K562 (cell line): ENCODE results near the gene TMA7B. TPM values are rescaled to one million over a fixed set of nuclear protein-coding genes. Genes with fewer than 3 reads are reported as not detected.

Experiments
- ATF7 ChIP-seq: fragments of 450-650 bp; IDR thresholded peaks from 2 replicates; pipeline ENCODE4 v1.7.1; 2014; ENCODE audit warnings: mild to moderate bottlenecking, moderate library complexity
- MAFF ChIP-seq: IDR thresholded peaks from 2 replicates; pipeline ENCODE4 v1.6.1; 2012; ENCODE audit warnings: low read length, improper control_type of control experiment
- SMAD4 ChIP-seq: fragments of 250-450 bp; sonication (Bioruptor Pico); conservative IDR thresholded peaks from 2 replicates; pipeline ENCODE4 v1.8.0; 2021; ENCODE audit warnings: inconsistent platforms, mild to moderate bottlenecking, moderate library complexity
- YY1 ChIP-seq, 3 experiments: IDR thresholded peaks; 2 replicates each; pipeline ENCODE4 v1.6.1; 2011; ENCODE audit warnings: low read length in 2 of 3, mild to moderate bottlenecking in 2 of 3, moderate library complexity in 2 of 3, borderline replicate concordance in 1 of 3, control low read depth in 1 of 3, low read depth in 1 of 3; ENCODE audit not compliant: insufficient read depth in 3 of 3, insufficient replicate concordance in 2 of 3, control insufficient read depth in 1 of 3, insufficient read length in 1 of 3; ENCODE audit errors: extremely low read depth in 1 of 3
- ZNF24 ChIP-seq: fragments of 450-650 bp; IDR thresholded peaks from 2 replicates; pipeline ENCODE4 v1.6.1; 2016
- ZNF766 ChIP-seq: fragments of 200-800 bp; sonication (Bioruptor generic); conservative IDR thresholded peaks from 2 replicates; pipeline ENCODE4 v1.6.1; 2016; ENCODE audit warnings: missing genetic modification characterization, missing compliant biosample characterization
- polyA plus RNA-seq, 8 experiments: library from polyadenylated mRNA; depleted of rRNA in 4 of 8; stranded (reverse) in 5 of 8; unstranded in 3 of 8; fragments of >200 nt; fragmentation: Nextera tagmentation in 2 of 8; fragmentation: Illumina TruSeq in 1 of 8; extraction: Ambion mirVana in 2 of 8; extraction: Trizol in 1 of 8; gene quantifications; 2 replicates each; pipeline versions ENCODE4 v1.2.1 to v1.2.3, GENCODE V29; 2011 to 2014; ENCODE audit warnings: inconsistent platforms in 1 of 8, missing spikeins in 1 of 8
- total RNA-seq, 7 experiments: library from RNA; depleted of rRNA in 6 of 7; stranded (reverse); fragments of >200 nt in 6 of 7; fragmentation: Illumina TruSeq in 2 of 7; extraction: Trizol in 2 of 7; gene quantifications; 2 replicates each; pipeline versions ENCODE4 v1.2.1 to v1.2.3, GENCODE V29; 2011 to 2021; ENCODE audit warnings: low replicate concordance in 1 of 7
- TF ChIP-seq, protein P1 (sequence below): fragments of 450-650 bp; IDR thresholded peaks from 2 replicates; pipeline ENCODE4 v1.6.1; 2016; ENCODE audit warnings: mild to moderate bottlenecking, moderate library complexity
- TF ChIP-seq, protein P2 (sequence below): fragments of 250-450 bp; sonication (Bioruptor Pico); IDR thresholded peaks from 2 replicates; pipeline ENCODE4 v1.9.0; 2021; ENCODE audit warnings: mild to moderate bottlenecking, inconsistent platforms
- TF ChIP-seq, protein P3 (sequence below): fragments of 250-450 bp; sonication (Bioruptor Pico); IDR thresholded peaks from 2 replicates; pipeline ENCODE4 v1.5.0; 2022; ENCODE audit warnings: mild to moderate bottlenecking

Gene TMA7B
- total and polyA plus RNA-seq, 9 of the 15 experiments (the other 6 are each of a cell fraction or from before 2014, with no cell fraction given) = 5.6 to 14.2 (median 11.8) TPM

DNA sequence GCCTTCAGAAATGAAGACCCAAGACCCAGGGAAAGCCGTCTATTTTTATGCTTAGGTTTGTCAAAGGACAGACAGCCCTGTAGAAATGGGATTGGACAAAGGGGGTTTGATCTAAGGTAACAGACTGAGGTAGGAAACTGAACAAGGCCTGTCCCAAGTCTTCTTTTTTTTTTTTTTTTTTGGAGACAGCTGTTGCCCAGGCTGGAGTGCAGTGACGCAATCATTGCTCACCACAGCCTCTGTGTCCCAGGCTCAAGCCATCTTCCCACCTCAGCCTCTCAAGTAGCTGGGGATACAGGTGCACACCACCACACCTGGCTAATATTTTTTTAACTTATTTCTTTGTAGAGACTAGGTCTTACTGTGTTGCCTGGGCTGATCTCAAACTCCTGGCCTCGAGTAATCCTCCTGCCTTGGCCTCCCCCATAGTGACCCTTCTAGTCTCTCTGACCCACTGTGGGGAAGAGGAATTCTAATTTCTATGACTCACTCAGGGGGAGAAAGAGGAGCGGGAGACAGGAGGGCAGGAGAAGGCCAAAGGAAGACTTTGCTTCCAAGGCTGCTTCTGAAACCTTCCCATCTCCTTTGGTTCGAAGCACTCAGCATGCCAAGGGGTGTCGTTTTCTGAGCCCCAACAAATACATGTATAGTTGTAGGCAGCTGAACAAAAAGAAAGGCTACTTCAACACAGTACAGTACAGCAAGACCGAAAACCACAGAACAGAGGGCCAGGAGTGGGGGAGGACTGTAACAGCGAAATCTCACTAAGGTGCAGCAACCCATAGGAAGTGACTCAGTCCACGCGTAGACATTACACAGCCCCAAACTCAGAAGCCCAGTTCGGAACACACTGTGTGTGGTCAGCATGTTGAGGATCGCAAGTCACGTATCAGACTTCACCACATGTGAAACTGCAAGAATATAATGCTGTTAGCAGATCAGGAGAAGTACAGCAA lies 872 bp downstream of the TMA7B start (continued):
- TF ChIP-seq, protein P1, sequence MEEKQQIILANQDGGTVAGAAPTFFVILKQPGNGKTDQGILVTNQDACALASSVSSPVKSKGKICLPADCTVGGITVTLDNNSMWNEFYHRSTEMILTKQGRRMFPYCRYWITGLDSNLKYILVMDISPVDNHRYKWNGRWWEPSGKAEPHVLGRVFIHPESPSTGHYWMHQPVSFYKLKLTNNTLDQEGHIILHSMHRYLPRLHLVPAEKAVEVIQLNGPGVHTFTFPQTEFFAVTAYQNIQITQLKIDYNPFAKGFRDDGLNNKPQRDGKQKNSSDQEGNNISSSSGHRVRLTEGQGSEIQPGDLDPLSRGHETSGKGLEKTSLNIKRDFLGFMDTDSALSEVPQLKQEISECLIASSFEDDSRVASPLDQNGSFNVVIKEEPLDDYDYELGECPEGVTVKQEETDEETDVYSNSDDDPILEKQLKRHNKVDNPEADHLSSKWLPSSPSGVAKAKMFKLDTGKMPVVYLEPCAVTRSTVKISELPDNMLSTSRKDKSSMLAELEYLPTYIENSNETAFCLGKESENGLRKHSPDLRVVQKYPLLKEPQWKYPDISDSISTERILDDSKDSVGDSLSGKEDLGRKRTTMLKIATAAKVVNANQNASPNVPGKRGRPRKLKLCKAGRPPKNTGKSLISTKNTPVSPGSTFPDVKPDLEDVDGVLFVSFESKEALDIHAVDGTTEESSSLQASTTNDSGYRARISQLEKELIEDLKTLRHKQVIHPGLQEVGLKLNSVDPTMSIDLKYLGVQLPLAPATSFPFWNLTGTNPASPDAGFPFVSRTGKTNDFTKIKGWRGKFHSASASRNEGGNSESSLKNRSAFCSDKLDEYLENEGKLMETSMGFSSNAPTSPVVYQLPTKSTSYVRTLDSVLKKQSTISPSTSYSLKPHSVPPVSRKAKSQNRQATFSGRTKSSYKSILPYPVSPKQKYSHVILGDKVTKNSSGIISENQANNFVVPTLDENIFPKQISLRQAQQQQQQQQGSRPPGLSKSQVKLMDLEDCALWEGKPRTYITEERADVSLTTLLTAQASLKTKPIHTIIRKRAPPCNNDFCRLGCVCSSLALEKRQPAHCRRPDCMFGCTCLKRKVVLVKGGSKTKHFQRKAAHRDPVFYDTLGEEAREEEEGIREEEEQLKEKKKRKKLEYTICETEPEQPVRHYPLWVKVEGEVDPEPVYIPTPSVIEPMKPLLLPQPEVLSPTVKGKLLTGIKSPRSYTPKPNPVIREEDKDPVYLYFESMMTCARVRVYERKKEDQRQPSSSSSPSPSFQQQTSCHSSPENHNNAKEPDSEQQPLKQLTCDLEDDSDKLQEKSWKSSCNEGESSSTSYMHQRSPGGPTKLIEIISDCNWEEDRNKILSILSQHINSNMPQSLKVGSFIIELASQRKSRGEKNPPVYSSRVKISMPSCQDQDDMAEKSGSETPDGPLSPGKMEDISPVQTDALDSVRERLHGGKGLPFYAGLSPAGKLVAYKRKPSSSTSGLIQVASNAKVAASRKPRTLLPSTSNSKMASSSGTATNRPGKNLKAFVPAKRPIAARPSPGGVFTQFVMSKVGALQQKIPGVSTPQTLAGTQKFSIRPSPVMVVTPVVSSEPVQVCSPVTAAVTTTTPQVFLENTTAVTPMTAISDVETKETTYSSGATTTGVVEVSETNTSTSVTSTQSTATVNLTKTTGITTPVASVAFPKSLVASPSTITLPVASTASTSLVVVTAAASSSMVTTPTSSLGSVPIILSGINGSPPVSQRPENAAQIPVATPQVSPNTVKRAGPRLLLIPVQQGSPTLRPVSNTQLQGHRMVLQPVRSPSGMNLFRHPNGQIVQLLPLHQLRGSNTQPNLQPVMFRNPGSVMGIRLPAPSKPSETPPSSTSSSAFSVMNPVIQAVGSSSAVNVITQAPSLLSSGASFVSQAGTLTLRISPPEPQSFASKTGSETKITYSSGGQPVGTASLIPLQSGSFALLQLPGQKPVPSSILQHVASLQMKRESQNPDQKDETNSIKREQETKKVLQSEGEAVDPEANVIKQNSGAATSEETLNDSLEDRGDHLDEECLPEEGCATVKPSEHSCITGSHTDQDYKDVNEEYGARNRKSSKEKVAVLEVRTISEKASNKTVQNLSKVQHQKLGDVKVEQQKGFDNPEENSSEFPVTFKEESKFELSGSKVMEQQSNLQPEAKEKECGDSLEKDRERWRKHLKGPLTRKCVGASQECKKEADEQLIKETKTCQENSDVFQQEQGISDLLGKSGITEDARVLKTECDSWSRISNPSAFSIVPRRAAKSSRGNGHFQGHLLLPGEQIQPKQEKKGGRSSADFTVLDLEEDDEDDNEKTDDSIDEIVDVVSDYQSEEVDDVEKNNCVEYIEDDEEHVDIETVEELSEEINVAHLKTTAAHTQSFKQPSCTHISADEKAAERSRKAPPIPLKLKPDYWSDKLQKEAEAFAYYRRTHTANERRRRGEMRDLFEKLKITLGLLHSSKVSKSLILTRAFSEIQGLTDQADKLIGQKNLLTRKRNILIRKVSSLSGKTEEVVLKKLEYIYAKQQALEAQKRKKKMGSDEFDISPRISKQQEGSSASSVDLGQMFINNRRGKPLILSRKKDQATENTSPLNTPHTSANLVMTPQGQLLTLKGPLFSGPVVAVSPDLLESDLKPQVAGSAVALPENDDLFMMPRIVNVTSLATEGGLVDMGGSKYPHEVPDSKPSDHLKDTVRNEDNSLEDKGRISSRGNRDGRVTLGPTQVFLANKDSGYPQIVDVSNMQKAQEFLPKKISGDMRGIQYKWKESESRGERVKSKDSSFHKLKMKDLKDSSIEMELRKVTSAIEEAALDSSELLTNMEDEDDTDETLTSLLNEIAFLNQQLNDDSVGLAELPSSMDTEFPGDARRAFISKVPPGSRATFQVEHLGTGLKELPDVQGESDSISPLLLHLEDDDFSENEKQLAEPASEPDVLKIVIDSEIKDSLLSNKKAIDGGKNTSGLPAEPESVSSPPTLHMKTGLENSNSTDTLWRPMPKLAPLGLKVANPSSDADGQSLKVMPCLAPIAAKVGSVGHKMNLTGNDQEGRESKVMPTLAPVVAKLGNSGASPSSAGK = peak; percentile 66
- TF ChIP-seq ATF7 (peak; percentile 28; the same call in 1 of the 2 replicates), SMAD4 (peak; percentile 84), YY1 (IDR thresholded peaks at IDR 0.05; ENCODE audit: borderline replicate concordance in 1 of 3, control insufficient read depth in 1 of 3, extremely low read depth in 1 of 3, insufficient read depth in 3 of 3, insufficient read length in 1 of 3, insufficient replicate concordance in 2 of 3, low read depth in 1 of 3, low read length in 2 of 3) (peak in 1 of 3 experiments; percentile 36), MAFF (peak; percentile 56; the same call in 1 of the 2 replicates), ZNF766 (CRISPR knock-in tag) (0 out of 2 replicates have a peak, but pooled peaks have one; percentile 18), ZNF24 (0 out of 2 replicates have a peak, but pooled peaks have one; percentile 8)
- TF ChIP-seq, protein P2, sequence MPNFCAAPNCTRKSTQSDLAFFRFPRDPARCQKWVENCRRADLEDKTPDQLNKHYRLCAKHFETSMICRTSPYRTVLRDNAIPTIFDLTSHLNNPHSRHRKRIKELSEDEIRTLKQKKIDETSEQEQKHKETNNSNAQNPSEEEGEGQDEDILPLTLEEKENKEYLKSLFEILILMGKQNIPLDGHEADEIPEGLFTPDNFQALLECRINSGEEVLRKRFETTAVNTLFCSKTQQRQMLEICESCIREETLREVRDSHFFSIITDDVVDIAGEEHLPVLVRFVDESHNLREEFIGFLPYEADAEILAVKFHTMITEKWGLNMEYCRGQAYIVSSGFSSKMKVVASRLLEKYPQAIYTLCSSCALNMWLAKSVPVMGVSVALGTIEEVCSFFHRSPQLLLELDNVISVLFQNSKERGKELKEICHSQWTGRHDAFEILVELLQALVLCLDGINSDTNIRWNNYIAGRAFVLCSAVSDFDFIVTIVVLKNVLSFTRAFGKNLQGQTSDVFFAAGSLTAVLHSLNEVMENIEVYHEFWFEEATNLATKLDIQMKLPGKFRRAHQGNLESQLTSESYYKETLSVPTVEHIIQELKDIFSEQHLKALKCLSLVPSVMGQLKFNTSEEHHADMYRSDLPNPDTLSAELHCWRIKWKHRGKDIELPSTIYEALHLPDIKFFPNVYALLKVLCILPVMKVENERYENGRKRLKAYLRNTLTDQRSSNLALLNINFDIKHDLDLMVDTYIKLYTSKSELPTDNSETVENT (CRISPR knock-in tag) = no peak
- TF ChIP-seq, protein P3, sequence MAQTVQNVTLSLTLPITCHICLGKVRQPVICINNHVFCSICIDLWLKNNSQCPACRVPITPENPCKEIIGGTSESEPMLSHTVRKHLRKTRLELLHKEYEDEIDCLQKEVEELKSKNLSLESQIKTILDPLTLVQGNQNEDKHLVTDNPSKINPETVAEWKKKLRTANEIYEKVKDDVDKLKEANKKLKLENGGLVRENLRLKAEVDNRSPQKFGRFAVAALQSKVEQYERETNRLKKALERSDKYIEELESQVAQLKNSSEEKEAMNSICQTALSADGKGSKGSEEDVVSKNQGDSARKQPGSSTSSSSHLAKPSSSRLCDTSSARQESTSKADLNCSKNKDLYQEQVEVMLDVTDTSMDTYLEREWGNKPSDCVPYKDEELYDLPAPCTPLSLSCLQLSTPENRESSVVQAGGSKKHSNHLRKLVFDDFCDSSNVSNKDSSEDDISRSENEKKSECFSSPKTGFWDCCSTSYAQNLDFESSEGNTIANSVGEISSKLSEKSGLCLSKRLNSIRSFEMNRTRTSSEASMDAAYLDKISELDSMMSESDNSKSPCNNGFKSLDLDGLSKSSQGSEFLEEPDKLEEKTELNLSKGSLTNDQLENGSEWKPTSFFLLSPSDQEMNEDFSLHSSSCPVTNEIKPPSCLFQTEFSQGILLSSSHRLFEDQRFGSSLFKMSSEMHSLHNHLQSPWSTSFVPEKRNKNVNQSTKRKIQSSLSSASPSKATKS = no peak
